HL-60 (cell line): Measurements from ENCODE around the gene PTPRG.

Experiments
- DNase-seq, 2 experiments: peaks; one replicate each; pipeline ENCODE4 v3.0.0-alpha.2; 2010 to 2020; ENCODE audit warnings: low read depth in 1 of 2, low spot score in 1 of 2
- H3K27ac ChIP-seq: fragments of 250-450 bp; sonication (Bioruptor Pico); replicated peaks from 2 replicates; pipeline ENCODE4 v1.5.1; 2020; ENCODE audit warnings: mild to moderate bottlenecking, moderate library complexity
- H3K27me3 ChIP-seq: fragments of 250-450 bp; sonication (Bioruptor Pico); 2 replicates; pipeline ENCODE4 v1.5.1; 2021; ENCODE audit warnings: mild to moderate bottlenecking, moderate library complexity; ENCODE audit not compliant: insufficient read depth, poor library complexity, severe bottlenecking
- H3K4me3 ChIP-seq: replicated peaks from 2 replicates; pipeline ENCODE4 v1.5.1; 2011; ENCODE audit warnings: mild to moderate bottlenecking, control low read depth, low read length; ENCODE audit not compliant: insufficient read depth
- GABPA ChIP-seq: IDR thresholded peaks from 2 replicates; pipeline ENCODE4 v1.6.1; 2012; ENCODE audit warnings: low read depth
- POLR2AphosphoS5 ChIP-seq: IDR thresholded peaks from 2 replicates; pipeline ENCODE4 v1.6.1; 2012; ENCODE audit warnings: low read depth
- SPI1 ChIP-seq: IDR thresholded peaks from 2 replicates; pipeline ENCODE4 v1.6.1; 2012; ENCODE audit warnings: low read depth, mild to moderate bottlenecking, borderline replicate concordance
- long read RNA-seq: library from polyadenylated mRNA; unstranded; transcript quantifications from one replicate; pipeline ENCODE4 v2.0.0, GENCODE V29; 2020
- TF ChIP-seq, protein P1 (sequence below): IDR thresholded peaks from 2 replicates; pipeline ENCODE4 v1.6.1; 2012; ENCODE audit warnings: low read depth; ENCODE audit not compliant: insufficient replicate concordance
- TF ChIP-seq, protein P2 (sequence below): IDR thresholded peaks from one replicate; pipeline ENCODE4 v1.5.1; 2011; ENCODE audit warnings: low read length, control low read depth, inconsistent platforms; ENCODE audit not compliant: insufficient read depth

The PTPRG gene
- long read RNA-seq, partial matches to known transcripts = 1 of 6 reads
- long read RNA-seq, other reads (novel, unspliced or antisense) = 4 of 6 reads

DNA sequence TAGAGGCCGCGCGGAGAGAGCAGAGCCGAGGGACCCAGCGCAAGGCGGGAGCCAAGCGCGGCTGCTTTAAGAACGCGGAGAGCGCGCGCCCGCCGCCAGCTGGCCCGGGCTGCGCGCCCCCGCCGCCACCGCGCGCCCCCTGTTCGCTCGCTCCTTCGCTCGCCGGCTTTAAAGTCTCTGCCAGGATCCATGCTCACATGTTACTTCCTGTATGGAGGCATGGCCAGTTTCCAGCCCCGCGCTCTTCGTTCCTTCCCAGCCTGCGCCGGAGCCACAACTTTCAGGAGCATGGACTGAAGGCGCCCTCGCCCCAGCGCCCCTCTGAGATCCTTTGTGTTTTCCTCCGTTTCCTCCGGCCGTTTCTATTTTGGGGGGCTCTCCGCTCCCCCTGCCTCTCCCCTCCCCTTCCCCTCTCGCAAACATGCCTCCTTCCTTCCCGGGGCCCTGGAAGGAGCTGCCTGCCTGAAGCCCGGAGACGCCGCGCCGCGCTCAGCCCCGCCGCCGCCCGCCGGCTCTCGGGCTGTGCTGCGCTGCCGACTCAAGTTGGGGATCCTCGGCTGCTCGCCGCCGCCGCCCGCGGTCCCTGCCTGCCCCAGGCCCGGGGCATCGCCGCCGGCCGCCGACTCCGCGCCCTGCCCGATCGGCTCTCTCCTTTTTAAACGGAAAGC, at the start of gene PTPRG:
Gene PTPRG, plus strand, starts transcription at position 198 of the 668 bp plus-strand sequence. CDS start 717 bp downstream, outside the sequence.
- TF ChIP-seq SPI1 = no peak
- TF ChIP-seq, protein P1, sequence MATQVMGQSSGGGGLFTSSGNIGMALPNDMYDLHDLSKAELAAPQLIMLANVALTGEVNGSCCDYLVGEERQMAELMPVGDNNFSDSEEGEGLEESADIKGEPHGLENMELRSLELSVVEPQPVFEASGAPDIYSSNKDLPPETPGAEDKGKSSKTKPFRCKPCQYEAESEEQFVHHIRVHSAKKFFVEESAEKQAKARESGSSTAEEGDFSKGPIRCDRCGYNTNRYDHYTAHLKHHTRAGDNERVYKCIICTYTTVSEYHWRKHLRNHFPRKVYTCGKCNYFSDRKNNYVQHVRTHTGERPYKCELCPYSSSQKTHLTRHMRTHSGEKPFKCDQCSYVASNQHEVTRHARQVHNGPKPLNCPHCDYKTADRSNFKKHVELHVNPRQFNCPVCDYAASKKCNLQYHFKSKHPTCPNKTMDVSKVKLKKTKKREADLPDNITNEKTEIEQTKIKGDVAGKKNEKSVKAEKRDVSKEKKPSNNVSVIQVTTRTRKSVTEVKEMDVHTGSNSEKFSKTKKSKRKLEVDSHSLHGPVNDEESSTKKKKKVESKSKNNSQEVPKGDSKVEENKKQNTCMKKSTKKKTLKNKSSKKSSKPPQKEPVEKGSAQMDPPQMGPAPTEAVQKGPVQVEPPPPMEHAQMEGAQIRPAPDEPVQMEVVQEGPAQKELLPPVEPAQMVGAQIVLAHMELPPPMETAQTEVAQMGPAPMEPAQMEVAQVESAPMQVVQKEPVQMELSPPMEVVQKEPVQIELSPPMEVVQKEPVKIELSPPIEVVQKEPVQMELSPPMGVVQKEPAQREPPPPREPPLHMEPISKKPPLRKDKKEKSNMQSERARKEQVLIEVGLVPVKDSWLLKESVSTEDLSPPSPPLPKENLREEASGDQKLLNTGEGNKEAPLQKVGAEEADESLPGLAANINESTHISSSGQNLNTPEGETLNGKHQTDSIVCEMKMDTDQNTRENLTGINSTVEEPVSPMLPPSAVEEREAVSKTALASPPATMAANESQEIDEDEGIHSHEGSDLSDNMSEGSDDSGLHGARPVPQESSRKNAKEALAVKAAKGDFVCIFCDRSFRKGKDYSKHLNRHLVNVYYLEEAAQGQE = no peak
- TF ChIP-seq POLR2AphosphoS5 = no peak
- TF ChIP-seq, protein P2, sequence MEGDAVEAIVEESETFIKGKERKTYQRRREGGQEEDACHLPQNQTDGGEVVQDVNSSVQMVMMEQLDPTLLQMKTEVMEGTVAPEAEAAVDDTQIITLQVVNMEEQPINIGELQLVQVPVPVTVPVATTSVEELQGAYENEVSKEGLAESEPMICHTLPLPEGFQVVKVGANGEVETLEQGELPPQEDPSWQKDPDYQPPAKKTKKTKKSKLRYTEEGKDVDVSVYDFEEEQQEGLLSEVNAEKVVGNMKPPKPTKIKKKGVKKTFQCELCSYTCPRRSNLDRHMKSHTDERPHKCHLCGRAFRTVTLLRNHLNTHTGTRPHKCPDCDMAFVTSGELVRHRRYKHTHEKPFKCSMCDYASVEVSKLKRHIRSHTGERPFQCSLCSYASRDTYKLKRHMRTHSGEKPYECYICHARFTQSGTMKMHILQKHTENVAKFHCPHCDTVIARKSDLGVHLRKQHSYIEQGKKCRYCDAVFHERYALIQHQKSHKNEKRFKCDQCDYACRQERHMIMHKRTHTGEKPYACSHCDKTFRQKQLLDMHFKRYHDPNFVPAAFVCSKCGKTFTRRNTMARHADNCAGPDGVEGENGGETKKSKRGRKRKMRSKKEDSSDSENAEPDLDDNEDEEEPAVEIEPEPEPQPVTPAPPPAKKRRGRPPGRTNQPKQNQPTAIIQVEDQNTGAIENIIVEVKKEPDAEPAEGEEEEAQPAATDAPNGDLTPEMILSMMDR = no peak
- TF ChIP-seq GABPA = no peak
- Histone ChIP-seq H3K27me3 (peaks cover 56% of the 10 kb centered on the region), H3K4me3 (peak within 1 kb of the TSS; percentile 39), H3K27ac (no peak within 1 kb of the TSS)
- peak; percentile 20 to 33 for DNase-seq

DNA sequence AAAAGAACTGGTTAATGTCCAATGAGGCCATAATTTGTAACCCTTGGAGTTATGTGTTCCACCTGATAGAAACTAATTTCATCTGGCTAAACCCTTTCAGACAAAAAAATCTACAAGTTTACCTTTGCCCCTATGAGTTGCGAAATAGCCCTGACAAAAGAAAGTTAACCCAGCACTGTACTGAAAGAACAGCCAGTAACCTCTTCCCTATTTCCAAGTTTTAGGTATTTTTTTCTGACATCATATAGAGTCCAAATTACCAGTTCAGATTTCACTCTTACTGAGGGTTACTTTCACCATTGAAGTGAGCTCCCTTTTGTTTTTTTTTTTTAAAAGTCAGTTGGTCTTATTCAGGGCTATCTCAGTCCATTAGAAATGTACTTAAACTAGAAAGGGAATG, 42.8 kb upstream of the PTPRG start:
- DNase-seq = no peak
- TF ChIP-seq POLR2AphosphoS5 (no peak), GABPA (no peak), SPI1 (no peak)
- TF ChIP-seq, protein P2 = no peak
- TF ChIP-seq, protein P1 = no peak
- H3K27me3 ChIP-seq = no peaks in the 10 kb centered on the region
- no peak overlapping the region for H3K4me3 ChIP-seq
- H3K27ac ChIP-seq = no peak overlapping the region

DNA sequence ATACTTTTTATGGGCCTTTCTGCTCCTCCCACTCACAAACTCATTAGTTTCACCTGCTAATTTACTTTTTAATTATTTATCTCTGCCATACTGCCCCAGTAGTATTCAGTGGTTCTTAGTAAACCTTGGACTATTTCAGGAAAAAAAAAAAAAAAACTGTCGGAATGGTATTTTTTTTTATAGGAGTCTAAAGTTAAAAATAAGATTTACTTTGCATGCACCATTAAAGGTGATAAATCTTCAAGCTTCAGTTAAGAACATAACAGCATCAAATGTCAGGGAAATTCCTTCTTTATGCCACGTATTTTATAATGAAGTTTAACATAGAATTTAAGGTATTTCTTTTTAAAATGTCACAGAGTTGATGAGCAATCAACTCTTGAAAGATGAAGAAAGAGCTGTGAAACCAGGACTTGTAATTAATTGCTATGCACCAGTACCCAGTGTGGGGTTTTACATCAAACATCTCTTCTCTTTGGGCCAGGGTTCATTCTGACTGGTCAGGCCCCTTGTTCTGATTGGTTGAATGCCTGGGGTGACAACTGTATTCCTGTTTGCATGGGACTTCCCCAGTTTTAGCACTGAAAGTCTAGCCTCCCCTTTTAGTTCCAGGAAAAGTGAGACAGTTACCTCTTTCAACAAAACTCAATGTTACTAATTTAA, 40.3 kb upstream of the PTPRG start:
- Histone ChIP-seq H3K27me3 (no peaks in the 10 kb centered on the region), H3K4me3 (no peak overlapping the region), H3K27ac (no peak overlapping the region)
- TF ChIP-seq, protein P1 = no peak
- TF ChIP-seq, protein P2 = no peak
- TF ChIP-seq POLR2AphosphoS5 = no peak
- no peak for TF ChIP-seq SPI1
- TF ChIP-seq GABPA = no peak
- DNase-seq = no peak
